NCI-H524 (cell line): ENCODE data around the gene GRID1.
"Not testable (repeated sequence)": the region's sequence is repeated elsewhere in the genome, so short reads cannot be mapped to it uniquely, and the experiment has no call there.

ENCODE experiments used
- DNase-seq, 2 experiments: peaks; one replicate each; lab custom pipeline; 2025; lab: John Stamatoyannopoulos, UW

The GRID1 gene

GRCh38 chr10:86107131-86107530 lies 259.5 kb downstream of the GRID1 start:
- DNase-seq, result no peak

- DNase-seq, result no peak
Observed at GRCh38 chr10:86106616-86107015, 260.0 kb downstream of the GRID1 start.

- DNase-seq, result no peak
Observed at GRCh38 chr10:86105640-86106039, 261.0 kb downstream of the GRID1 start.

- DNase-seq, result no peak
Observed at GRCh38 chr10:86105181-86105580, 261.4 kb downstream of the GRID1 start.

- DNase-seq, result no peak
Observed at GRCh38 chr10:86104611-86105145, 261.9 kb downstream of the GRID1 start.

- no peak for DNase-seq
Observed at GRCh38 chr10:86104156-86104555, 262.4 kb downstream of the GRID1 start.

- DNase-seq, result peak in 1 of 2 experiments; percentile 43
Observed at GRCh38 chr10:86103391-86104101, 263.0 kb downstream of the GRID1 start.

GRCh38 chr10:86102451-86102850 lies 264.1 kb downstream of the GRID1 start:
- no peak for DNase-seq

GRCh38 chr10:86102031-86102430 lies 264.6 kb downstream of the GRID1 start:
- no peak for DNase-seq

GRCh38 chr10:86100581-86101061 lies 266.0 kb downstream of the GRID1 start:
- DNase-seq, result peak; percentile 13 to 35

GRCh38 chr10:86099542-86100334 lies 266.9 kb downstream of the GRID1 start:
- DNase-seq, result peak in 1 of 2 experiments; percentile 18

GRCh38 chr10:86098187-86098881 lies 268.3 kb downstream of the GRID1 start:
- no peak for DNase-seq

- not testable (repeated sequence) for DNase-seq
Observed at GRCh38 chr10:86095061-86095460, 271.5 kb downstream of the GRID1 start.

- not testable (repeated sequence) for DNase-seq
Observed at GRCh38 chr10:86092311-86092710, 274.3 kb downstream of the GRID1 start.

GRCh38 chr10:86091216-86091615 lies 275.4 kb downstream of the GRID1 start:
- no peak for DNase-seq

GRCh38 chr10:86090807-86091206 lies 275.8 kb downstream of the GRID1 start:
- no peak for DNase-seq

GRCh38 chr10:86087716-86088115 lies 278.9 kb downstream of the GRID1 start:
- no peak for DNase-seq

- no peak for DNase-seq
Observed at GRCh38 chr10:86086418-86086817, 280.2 kb downstream of the GRID1 start.

GRCh38 chr10:86085686-86086085 lies 280.9 kb downstream of the GRID1 start:
- no peak for DNase-seq

GRCh38 chr10:86085136-86085535 lies 281.5 kb downstream of the GRID1 start:
- DNase-seq, result no peak

- DNase-seq, result peak in 1 of 2 experiments; percentile 43
Observed at GRCh38 chr10:86084585-86084984, 282.0 kb downstream of the GRID1 start.

- no peak for DNase-seq
Observed at GRCh38 chr10:86083664-86084175, 282.9 kb downstream of the GRID1 start.
